ENCODE data around the gene MGAT2. TPM values are rescaled to one million over a fixed set of nuclear protein-coding genes. Genes with fewer than 3 reads are reported as not detected.

The MGAT2 gene
- total RNA-seq = 94.2 and 101 TPM in 2 replicates

DNA sequence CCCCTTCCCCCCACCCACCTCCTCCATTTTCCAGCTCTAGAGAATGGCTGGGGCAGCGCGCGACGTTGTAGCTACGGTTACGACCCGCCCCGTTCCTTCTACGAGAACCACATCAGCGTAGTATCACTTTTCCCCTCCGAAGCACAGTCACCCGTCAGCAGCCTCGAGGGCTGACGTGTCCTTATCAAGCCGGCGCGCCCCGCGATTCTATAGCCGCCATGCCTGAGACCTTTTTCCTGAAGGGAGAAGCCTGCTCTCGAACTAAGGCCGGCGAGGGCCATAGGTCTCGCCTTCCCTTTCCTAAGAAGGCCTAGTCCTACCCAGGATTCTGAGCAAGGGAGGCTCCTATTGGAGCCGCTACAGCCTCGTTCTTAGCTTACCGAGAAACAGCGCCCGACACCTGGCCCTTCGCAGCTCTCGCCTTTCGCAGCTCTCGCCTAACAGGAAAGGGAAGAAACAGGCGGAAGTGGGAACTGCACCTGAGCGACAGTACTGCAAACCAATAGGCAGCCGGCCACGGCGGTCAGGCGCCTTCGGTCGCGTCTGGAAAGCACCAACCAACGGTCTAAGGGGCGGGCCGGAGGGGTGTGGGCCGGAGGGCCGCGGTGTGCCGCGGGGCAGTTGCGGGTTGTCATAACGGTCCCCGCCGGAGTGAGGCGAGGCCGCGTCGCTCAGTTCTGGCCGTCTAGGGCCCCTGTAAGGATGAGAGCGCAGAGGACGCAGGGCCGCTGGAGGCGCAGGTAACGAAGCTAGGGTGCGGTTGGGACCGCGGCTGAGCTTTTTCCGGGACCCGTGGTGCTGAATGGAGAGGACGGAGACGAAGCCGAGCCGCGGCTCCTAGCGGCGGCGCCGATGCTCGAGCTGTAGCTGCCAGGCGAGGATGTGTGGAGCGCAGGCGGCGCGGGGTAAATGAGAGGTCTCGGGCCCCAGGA lies at the start of gene MGAT2, which contains the start of gene RPL36AL:
Gene MGAT2, plus strand, starts transcription at position 618 of the 932 bp plus-strand sequence. CDS start 470 bp downstream, outside the sequence.
Gene RPL36AL, minus strand, starts transcription at position 445 of the 932 bp plus-strand sequence. CDS start 1,522 bp downstream, outside the sequence.

DNA sequence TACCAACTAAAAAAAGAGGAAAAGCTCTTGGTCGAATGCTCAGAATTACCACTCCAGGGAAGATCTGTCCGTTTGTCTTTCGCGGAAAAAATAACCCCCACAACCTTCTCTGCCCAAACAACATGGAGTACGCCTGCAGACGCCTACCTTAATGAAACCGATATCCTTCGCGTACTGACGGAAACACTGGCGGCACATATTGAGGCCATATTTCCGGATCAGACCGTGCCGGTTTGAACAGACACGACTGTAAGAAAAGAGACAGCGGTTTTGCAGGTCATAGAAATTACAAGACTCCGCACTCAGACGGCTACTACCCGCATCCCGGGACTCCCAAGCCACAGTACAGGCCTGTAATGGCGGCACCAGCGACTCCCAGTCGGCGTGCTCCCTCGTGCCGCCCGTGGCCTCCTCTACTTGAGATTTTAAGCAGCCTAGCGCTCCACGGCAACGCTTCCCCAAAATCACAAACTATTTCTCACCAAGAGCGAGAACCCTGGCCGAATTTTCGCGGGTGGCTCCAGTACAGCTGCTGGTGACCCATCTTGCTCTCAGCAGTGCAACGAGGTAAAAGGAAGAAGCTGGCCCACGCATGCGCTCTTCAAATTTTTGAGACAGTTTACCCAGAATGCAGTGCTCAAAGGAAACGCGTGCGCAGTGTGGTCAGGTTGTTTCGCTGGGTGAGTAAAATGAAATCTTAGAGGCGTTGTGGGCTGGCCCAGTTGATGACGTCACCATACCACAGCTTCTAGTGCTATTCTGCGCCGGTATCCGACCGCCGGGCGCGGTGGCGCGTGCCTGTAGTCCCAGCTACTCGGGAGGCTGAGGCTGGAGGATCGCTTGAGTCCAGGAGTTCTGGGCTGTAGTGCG lies 34.6 kb upstream of the MGAT2 start, which contains the start of gene RPS29:
Gene RPS29, minus strand, starts transcription at position 578 of the 870 bp plus-strand sequence. Its CDS starts 34 bp downstream, at position 544.

DNA sequence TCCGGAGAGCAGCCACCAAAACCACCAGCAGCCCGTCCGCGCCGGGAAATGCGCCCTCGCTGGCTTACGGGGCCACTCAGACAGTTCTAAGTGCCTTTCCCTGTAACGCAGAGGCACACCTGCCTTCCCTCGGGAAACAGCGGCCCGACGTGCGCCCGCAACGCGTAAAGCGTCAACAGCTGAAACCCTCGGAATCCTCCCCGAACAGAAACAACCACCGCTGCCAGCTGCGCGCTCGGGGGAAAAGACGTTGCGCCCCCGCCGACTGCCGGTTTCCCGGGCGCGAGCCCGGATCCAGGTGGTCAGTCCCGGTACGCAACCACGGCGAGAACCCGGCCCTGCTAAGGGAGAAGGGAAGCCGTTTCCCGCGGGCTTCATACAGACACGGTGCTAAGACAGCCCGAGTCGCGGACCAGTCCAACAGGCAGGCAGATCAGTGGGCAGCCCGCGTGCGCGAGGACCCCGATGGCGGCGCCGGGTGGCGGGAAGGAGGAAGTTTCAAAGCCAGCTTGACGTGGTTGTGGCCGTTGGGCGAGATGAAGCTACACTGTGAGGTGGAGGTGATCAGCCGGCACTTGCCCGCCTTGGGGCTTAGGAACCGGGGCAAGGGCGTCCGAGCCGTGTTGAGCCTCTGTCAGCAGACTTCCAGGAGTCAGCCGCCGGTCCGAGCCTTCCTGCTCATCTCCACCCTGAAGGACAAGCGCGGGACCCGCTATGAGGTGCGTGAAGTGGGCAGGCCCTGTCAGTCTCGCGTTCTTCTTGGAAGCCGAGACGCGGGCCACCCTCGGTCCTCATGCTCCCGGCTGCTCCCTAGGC lies 21.9 kb upstream of the MGAT2 start, which contains the start of gene LRR1:
Gene LRR1, plus strand, starts transcription at position 456 of the 816 bp plus-strand sequence. Its CDS starts 81 bp downstream, at position 537.

DNA sequence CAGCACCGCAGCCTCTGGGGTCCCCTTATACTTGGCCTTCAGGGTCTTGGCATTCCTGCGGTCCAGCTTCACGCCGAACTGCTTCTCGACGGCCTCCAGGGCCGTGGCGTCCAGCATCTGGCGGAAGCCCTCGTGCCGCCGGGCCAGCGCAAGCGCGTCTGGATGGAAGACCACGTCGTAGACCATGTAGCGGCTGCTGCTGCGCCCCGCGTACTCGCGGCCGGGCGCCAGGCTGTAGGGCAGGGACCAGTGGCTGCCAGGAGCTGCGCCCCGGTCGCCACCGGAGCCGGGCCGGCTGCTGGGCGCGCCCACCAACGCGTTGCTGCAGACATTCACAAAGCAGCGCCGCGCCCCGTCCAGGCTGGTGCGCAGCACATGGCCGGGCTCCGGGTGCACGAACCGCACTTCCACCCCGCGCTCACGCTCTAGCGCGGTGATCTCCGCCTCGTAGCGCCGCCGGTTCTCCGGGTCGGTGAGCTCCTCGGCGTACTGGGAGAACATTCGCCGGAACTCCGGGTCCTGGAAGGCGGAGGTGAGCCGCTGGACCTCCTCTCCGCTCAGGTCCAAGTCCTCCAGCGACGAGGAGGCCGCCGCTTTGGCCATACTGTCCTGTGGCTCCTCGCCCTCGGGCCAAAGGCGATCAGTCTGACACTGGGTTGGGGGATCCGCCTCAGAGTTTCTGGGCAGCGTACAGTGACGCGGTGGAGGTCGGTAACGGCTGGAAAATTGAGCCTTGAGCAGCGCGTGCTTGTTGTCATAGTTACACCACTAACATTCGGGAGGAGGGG lies 14.1 kb downstream of the MGAT2 start, which contains the start of gene DNAAF2:
Gene DNAAF2, minus strand, starts transcription at position 698 of the 788 bp plus-strand sequence. Its CDS starts 95 bp downstream, at position 603.

Other genes starting within 250 kb of the MGAT2 start
- 10,301 and 13,352 TPM in 2 replicates for gene RPS29, start 34.4 kb upstream of the MGAT2 start, total RNA-seq
- gene LRR1, start 21.9 kb upstream of the MGAT2 start, total RNA-seq = 29.5 and 34.9 TPM in 2 replicates
- 206 and 300 TPM in 2 replicates for gene RPL36AL, start 173 bp upstream of the MGAT2 start, total RNA-seq
- gene DNAAF2, start 14.4 kb downstream of the MGAT2 start, total RNA-seq = 5.9 TPM in 2 replicates
- gene POLE2, start 67.4 kb downstream of the MGAT2 start, total RNA-seq = 19.9 and 27.1 TPM in 2 replicates
- gene KLHDC1, start 72.3 kb downstream of the MGAT2 start, total RNA-seq = 0.84 and 1.00 TPM in 2 replicates
- gene KLHDC2, start 147.4 kb downstream of the MGAT2 start, total RNA-seq = 22.2 and 30.5 TPM in 2 replicates
- gene NEMF, start 232.0 kb downstream of the MGAT2 start, total RNA-seq = 24.6 and 25.6 TPM in 2 replicates